HG03095 (cell line): ENCODE measurements around the gene TSR1.

Experiments used
- ATAC-seq: cut with Tn5 transposase; IDR thresholded peaks from one replicate; pipeline ENCODE4 v1.9.1; 2021; ENCODE audit warnings: moderate library complexity; ENCODE audit not compliant: unreplicated experiment

TSR1 gene

GRCh38 chr17:2289878-2290478 lies 46.3 kb downstream of the TSR1 start:
- no peak for ATAC-seq

- ATAC-seq = no peak
Observed at GRCh38 chr17:2283302-2283701, 53.0 kb downstream of the TSR1 start.

GRCh38 chr17:2282297-2282873 lies 53.9 kb downstream of the TSR1 start:
- ATAC-seq = no peak

- ATAC-seq = no peak
Observed at GRCh38 chr17:2279707-2280106, 56.5 kb downstream of the TSR1 start.

GRCh38 chr17:2277429-2278170 lies 58.7 kb downstream of the TSR1 start:
- no peak for ATAC-seq

- ATAC-seq = no peak
Observed at GRCh38 chr17:2275722-2276121, 60.5 kb downstream of the TSR1 start.

GRCh38 chr17:2274414-2274813 lies 61.8 kb downstream of the TSR1 start:
- ATAC-seq = no peak
